Nephron progenitor cell (in vitro differentiated cells): ENCODE measurements around the gene MCF2L.

Experiments used
- DNase-seq: peaks from one replicate; pipeline ENCODE4 v3.0.0; 2021
- H3K27ac Mint-ChIP-seq: 2 replicates; pipeline ENCODE4 v1.8.0; 2021; ENCODE audit warnings: mild to moderate bottlenecking, moderate library complexity, mixed read lengths
- H3K27me3 Mint-ChIP-seq: 2 replicates; pipeline ENCODE4 v1.8.0; 2021; ENCODE audit warnings: mild to moderate bottlenecking, low read depth, mixed read lengths; ENCODE audit not compliant: poor library complexity
- H3K36me3 Mint-ChIP-seq: 2 replicates; pipeline ENCODE4 v1.8.0; 2021; ENCODE audit warnings: low read depth, mixed read lengths
- H3K4me1 Mint-ChIP-seq: 2 replicates; pipeline ENCODE4 v1.8.0; 2021; ENCODE audit warnings: mixed read lengths
- H3K4me3 Mint-ChIP-seq: 2 replicates; pipeline ENCODE4 v1.8.0; 2021; ENCODE audit warnings: mild to moderate bottlenecking, moderate library complexity, mixed read lengths
- H3K9me3 Mint-ChIP-seq: 2 replicates; pipeline ENCODE4 v1.8.0; 2021; ENCODE audit warnings: mild to moderate bottlenecking, moderate library complexity, mixed read lengths
- TF ChIP-seq, protein P1 (sequence below): fragments of 200-600 bp; sonication (generic); IDR thresholded peaks from 2 replicates; pipeline ENCODE4 v1.5.0; 2021; ENCODE audit warnings: antibody characterized with exemption

MCF2L gene

DNA sequence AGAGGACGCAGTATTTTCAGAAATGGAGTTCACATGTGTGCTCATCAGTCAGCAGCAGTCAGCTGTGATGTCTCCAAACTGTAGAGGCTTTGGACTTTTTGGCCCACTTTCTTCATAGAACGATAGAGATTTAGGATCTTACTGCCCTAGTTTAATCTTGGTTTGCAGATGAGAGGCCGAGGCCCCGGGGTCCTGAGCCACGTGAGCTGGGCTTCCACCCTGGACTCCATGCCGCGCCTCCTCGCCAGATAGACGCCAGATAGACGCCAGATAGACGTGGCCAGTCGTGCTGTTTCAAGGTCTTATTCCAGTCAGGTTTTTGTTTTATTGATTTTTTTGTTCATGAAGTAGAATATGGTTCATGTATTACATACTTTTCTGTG is 11.7 kb upstream of the MCF2L start:
- H3K27ac Mint-ChIP-seq: no peak overlapping the region
- TF ChIP-seq, protein P1, sequence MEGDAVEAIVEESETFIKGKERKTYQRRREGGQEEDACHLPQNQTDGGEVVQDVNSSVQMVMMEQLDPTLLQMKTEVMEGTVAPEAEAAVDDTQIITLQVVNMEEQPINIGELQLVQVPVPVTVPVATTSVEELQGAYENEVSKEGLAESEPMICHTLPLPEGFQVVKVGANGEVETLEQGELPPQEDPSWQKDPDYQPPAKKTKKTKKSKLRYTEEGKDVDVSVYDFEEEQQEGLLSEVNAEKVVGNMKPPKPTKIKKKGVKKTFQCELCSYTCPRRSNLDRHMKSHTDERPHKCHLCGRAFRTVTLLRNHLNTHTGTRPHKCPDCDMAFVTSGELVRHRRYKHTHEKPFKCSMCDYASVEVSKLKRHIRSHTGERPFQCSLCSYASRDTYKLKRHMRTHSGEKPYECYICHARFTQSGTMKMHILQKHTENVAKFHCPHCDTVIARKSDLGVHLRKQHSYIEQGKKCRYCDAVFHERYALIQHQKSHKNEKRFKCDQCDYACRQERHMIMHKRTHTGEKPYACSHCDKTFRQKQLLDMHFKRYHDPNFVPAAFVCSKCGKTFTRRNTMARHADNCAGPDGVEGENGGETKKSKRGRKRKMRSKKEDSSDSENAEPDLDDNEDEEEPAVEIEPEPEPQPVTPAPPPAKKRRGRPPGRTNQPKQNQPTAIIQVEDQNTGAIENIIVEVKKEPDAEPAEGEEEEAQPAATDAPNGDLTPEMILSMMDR: no peak
- no peak for DNase-seq

DNA sequence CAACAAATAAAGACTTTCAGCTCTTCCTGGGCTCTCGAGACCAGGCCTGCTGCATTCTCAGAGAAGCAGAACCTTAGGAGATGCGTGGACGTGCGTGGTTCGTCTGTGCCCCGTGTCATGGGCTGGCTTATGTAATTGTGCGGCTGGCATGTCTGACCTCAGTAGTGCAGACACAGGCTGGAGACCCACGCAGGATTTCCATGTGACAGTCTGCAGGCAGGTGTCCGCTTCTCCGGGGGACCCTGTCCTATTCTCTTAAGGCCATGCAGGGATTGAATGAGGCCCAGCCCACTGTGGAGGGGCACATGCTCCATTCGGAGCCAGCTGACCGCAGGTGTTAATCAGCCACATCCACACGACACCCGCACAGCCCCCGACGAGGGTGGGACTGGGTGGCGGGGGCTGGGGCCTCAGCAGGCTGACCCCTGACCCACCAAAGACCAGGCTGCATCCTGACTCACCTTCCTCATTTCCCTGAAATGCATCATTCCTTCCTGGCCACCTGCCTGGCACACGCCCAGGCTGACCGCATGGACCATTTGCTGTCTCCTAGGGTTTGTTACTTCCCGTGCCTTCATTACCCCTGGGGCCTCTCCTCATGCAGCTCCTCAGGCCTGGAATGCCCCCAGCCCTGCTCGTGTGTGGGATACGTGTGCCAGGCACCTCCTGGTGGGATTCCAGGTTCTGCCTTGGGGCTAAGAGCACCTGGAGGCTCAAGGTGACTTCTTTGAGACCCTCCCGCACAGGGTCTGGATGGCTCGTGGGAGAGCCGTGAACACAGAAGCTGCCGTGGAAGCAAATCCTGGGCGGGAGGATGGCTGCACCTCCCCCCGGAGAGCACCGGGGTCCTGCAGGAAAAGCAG is 10.7 kb upstream of the MCF2L start:
- peaks cover 51% of the 10 kb centered on the region for H3K4me1 Mint-ChIP-seq

More for the DNA sequence above, 11.7 kb upstream of the MCF2L start:
- Mint-ChIP-seq H3K4me1 (peaks cover 62% of the 10 kb centered on the region), H3K27me3 (peaks cover 16% of the 10 kb centered on the region), H3K9me3 (no peaks in the 10 kb centered on the region), H3K36me3 (no peaks in the 10 kb centered on the region), H3K4me3 (no peak overlapping the region)

GRCh38 chr13:112959206-112959605 is 9.8 kb upstream of the MCF2L start:
- TF ChIP-seq, protein P1: no peak
- no peak overlapping the region for H3K27ac Mint-ChIP-seq
- no peaks in the 10 kb centered on the region for H3K36me3 Mint-ChIP-seq
- DNase-seq: no peak
- no peaks in the 10 kb centered on the region for H3K9me3 Mint-ChIP-seq
- H3K4me3 Mint-ChIP-seq: no peak overlapping the region
- H3K4me1 Mint-ChIP-seq: peaks cover 42% of the 10 kb centered on the region
- H3K27me3 Mint-ChIP-seq: peaks cover 9% of the 10 kb centered on the region

More for the DNA sequence above, 10.7 kb upstream of the MCF2L start:
- H3K4me3 Mint-ChIP-seq: no peak overlapping the region
- DNase-seq: no peak
- H3K27me3 Mint-ChIP-seq: peaks cover 16% of the 10 kb centered on the region
- H3K9me3 Mint-ChIP-seq: no peaks in the 10 kb centered on the region
- no peak overlapping the region for H3K27ac Mint-ChIP-seq
- TF ChIP-seq, protein P1: no peak
- H3K36me3 Mint-ChIP-seq: no peaks in the 10 kb centered on the region

GRCh38 chr13:112959701-112960542 is 9.1 kb upstream of the MCF2L start:
- H3K27ac Mint-ChIP-seq: no peak overlapping the region
- no peaks in the 10 kb centered on the region for H3K9me3 Mint-ChIP-seq
- DNase-seq: no peak
- TF ChIP-seq, protein P1: no peak
- peaks cover 42% of the 10 kb centered on the region for H3K4me1 Mint-ChIP-seq
- no peak overlapping the region for H3K4me3 Mint-ChIP-seq
- H3K27me3 Mint-ChIP-seq: peaks cover 9% of the 10 kb centered on the region
- no peaks in the 10 kb centered on the region for H3K36me3 Mint-ChIP-seq

DNA sequence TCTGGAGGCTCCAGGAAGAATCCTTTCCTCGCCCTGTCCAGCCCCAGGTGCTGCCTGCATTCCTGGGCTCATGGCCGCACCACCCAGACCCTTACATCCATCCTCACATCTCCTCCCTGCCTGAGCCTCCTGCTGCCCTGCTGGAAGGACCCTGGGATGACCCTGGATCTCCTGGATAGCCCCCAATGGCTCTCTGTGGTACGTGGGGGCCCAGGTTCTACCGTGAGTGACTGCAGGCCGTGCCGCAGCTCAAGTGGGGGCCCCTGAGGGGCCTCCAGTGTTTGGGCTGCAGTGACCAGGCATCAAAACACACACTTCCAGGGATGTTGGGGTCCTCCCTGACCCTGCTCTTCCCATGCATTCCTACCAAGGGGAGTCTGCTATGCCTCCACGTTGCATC is 8.3 kb upstream of the MCF2L start:
- peaks cover 49% of the 10 kb centered on the region for H3K4me1 Mint-ChIP-seq
- no peak overlapping the region for H3K4me3 Mint-ChIP-seq
- H3K36me3 Mint-ChIP-seq: no peaks in the 10 kb centered on the region
- no peaks in the 10 kb centered on the region for H3K9me3 Mint-ChIP-seq
- no peak for DNase-seq
- H3K27me3 Mint-ChIP-seq: peaks cover 14% of the 10 kb centered on the region
- TF ChIP-seq, protein P1: no peak
- H3K27ac Mint-ChIP-seq: no peak overlapping the region
